Measurements from ENCODE around the gene GPC6. TPM values are rescaled to one million over a fixed set of nuclear protein-coding genes. Genes with fewer than 3 reads are reported as not detected.

Gene GPC6
- total RNA-seq, 1 donor from 2014 or later = 16.1 TPM

DNA sequence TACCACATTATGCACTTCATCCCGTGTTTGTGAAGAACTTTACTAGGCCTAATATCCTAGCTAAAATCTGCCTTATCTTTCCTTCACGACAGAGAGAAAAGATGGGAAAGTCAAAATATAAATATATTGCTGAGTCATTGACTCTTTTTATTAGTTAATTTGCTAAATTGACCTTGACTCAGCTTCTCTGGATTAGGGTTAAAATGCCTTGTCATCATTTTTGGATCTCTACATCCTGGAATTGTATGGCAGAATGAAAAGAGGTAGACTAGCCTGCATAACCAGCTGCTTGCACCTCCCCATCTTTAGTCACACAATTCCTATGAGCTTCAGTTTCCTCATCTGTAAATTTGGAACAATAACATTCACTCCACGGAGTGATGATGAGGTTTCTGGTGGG, 972.5 kb downstream of the GPC6 start:
- H3K27ac Mint-ChIP-seq (ENCODE audit: unreplicated experiment) = no peak overlapping the region
- no peaks in the 10 kb centered on the region for H3K9me3 Mint-ChIP-seq (ENCODE audit: unreplicated experiment)
- no peaks in the 10 kb centered on the region for H3K36me3 Mint-ChIP-seq (ENCODE audit: low read depth, unreplicated experiment)
- TF ChIP-seq, protein P1, sequence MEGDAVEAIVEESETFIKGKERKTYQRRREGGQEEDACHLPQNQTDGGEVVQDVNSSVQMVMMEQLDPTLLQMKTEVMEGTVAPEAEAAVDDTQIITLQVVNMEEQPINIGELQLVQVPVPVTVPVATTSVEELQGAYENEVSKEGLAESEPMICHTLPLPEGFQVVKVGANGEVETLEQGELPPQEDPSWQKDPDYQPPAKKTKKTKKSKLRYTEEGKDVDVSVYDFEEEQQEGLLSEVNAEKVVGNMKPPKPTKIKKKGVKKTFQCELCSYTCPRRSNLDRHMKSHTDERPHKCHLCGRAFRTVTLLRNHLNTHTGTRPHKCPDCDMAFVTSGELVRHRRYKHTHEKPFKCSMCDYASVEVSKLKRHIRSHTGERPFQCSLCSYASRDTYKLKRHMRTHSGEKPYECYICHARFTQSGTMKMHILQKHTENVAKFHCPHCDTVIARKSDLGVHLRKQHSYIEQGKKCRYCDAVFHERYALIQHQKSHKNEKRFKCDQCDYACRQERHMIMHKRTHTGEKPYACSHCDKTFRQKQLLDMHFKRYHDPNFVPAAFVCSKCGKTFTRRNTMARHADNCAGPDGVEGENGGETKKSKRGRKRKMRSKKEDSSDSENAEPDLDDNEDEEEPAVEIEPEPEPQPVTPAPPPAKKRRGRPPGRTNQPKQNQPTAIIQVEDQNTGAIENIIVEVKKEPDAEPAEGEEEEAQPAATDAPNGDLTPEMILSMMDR (IDR thresholded peaks at IDR 0.05; ENCODE audit: unreplicated experiment) = no peak
- no peak for DNase-seq (ENCODE audit: low spot score)
- H3K4me3 Mint-ChIP-seq (ENCODE audit: unreplicated experiment) = no peak overlapping the region
- no peaks in the 10 kb centered on the region for H3K27me3 Mint-ChIP-seq (ENCODE audit: unreplicated experiment)
- peaks cover 4% of the 10 kb centered on the region for H3K4me1 Mint-ChIP-seq (ENCODE audit: unreplicated experiment)

DNA sequence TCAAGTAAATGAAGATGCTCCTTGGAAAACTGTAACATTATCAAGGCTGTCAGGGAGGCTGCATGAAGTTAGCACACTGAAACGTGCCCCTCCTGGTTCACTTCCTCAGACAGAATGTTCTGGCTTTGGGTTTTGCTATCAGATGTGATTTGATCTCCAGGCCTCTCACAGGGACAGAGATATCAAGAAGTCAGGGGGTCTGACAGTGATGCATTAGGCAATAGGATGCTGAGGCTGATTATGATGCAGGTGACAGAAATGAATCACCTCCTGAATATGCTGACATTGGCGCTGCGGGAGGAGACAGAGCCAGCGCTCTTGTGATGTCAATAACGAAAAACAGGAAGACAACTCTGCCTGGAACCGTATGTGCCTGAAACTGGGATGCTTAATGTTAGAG, 974.4 kb downstream of the GPC6 start:
- Mint-ChIP-seq H3K4me1 (ENCODE audit: unreplicated experiment) (peaks cover 4% of the 10 kb centered on the region), H3K9me3 (ENCODE audit: unreplicated experiment) (no peaks in the 10 kb centered on the region), H3K27ac (ENCODE audit: unreplicated experiment) (no peak overlapping the region), H3K4me3 (ENCODE audit: unreplicated experiment) (no peak overlapping the region), H3K27me3 (ENCODE audit: unreplicated experiment) (no peaks in the 10 kb centered on the region), H3K36me3 (ENCODE audit: low read depth, unreplicated experiment) (no peaks in the 10 kb centered on the region)
- TF ChIP-seq, protein P1 (IDR thresholded peaks at IDR 0.05; ENCODE audit: unreplicated experiment) = no peak
- no peak for DNase-seq (ENCODE audit: low spot score)

DNA sequence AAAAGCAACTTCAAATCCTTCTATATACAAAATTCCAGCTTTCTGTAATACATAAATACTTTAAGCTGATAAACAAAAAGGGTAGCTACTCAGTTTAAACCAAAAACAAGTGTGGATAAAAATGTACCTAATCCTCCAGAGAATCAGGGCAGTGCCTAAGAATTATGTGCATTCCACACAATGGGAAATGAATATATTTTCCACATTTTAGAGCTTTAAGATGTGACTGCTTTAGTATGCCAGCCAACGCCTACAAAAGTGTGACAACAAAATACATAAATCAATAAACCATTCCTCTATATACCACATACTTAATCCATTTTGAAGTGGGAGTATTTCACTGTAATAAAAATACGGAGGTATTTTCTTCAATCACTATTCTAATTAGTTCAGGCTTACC, 977.6 kb downstream of the GPC6 start:
- H3K27me3 Mint-ChIP-seq (ENCODE audit: unreplicated experiment) = no peaks in the 10 kb centered on the region

DNA sequence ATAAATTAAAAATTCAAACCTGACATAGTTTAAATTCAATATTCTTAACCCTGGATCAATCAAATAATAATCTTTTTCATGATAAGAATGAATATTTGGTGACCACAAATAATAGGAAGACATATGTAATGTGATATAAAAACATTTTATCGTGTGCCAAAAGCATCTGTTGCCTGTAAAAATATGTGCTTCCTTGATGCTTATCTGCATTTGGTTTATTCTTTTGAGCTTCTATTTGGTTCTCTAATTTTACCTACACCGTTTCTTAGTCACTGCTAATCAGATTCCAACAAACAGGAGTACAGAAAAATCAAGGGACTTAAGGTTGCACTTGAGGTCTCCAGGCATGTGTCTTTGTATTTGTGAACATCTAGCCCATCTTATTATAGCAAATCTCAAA, 978.3 kb downstream of the GPC6 start:
- TF ChIP-seq, protein P1 (IDR thresholded peaks at IDR 0.05; ENCODE audit: unreplicated experiment) = no peak
- no peak overlapping the region for H3K4me3 Mint-ChIP-seq (ENCODE audit: unreplicated experiment)

More for the DNA sequence above, 977.6 kb downstream of the GPC6 start:
- H3K9me3 Mint-ChIP-seq (ENCODE audit: unreplicated experiment) = no peaks in the 10 kb centered on the region
- no peaks in the 10 kb centered on the region for H3K4me1 Mint-ChIP-seq (ENCODE audit: unreplicated experiment)
- no peaks in the 10 kb centered on the region for H3K36me3 Mint-ChIP-seq (ENCODE audit: low read depth, unreplicated experiment)
- DNase-seq (ENCODE audit: low spot score) = no peak
- H3K27ac Mint-ChIP-seq (ENCODE audit: unreplicated experiment) = no peak overlapping the region
- TF ChIP-seq, protein P1 (IDR thresholded peaks at IDR 0.05; ENCODE audit: unreplicated experiment) = no peak
- H3K4me3 Mint-ChIP-seq (ENCODE audit: unreplicated experiment) = no peak overlapping the region

DNA sequence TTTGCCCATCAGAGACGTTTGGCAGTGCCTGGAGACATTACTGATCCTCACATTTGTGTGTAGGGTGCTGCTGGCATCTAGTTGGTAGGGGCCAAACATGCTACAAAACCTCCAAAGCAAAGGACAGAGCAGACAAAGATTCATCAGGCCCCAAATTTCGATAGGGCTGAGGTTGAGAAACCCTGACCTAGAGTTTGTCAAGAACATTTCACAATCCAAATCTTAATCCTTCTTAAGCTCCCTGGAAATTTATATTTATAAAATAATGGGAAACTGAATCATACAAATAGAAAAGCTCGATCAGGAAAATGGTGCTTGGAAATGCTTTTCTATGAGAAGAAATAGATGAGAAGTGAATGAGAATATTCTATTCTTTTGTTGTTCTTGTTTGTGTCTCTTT, 979.3 kb downstream of the GPC6 start:
- TF ChIP-seq, protein P1 (IDR thresholded peaks at IDR 0.05; ENCODE audit: unreplicated experiment) = no peak
- Mint-ChIP-seq H3K27me3 (ENCODE audit: unreplicated experiment) (no peaks in the 10 kb centered on the region), H3K4me1 (ENCODE audit: unreplicated experiment) (no peaks in the 10 kb centered on the region), H3K27ac (ENCODE audit: unreplicated experiment) (no peak overlapping the region), H3K36me3 (ENCODE audit: low read depth, unreplicated experiment) (no peaks in the 10 kb centered on the region), H3K4me3 (ENCODE audit: unreplicated experiment) (no peak overlapping the region), H3K9me3 (ENCODE audit: unreplicated experiment) (no peaks in the 10 kb centered on the region)
- DNase-seq (ENCODE audit: low spot score) = no peak

More for the DNA sequence above, 978.3 kb downstream of the GPC6 start:
- H3K36me3 Mint-ChIP-seq (ENCODE audit: low read depth, unreplicated experiment) = no peaks in the 10 kb centered on the region
- no peaks in the 10 kb centered on the region for H3K9me3 Mint-ChIP-seq (ENCODE audit: unreplicated experiment)
- no peaks in the 10 kb centered on the region for H3K27me3 Mint-ChIP-seq (ENCODE audit: unreplicated experiment)
- no peak overlapping the region for H3K27ac Mint-ChIP-seq (ENCODE audit: unreplicated experiment)
- no peak for DNase-seq (ENCODE audit: low spot score)
- H3K4me1 Mint-ChIP-seq (ENCODE audit: unreplicated experiment) = no peaks in the 10 kb centered on the region

All from endothelial cell (in vitro differentiated cells).